DMS153 treated with DMSO at 0.1 percent for 48 hours (cell line): ENCODE measurements around the gene DZIP1L.
A peak's percentile ranks its signal among the peaks of the same experiment; 100 is the strongest.
"Not testable (repeated sequence)": the region's sequence is repeated elsewhere in the genome, so short reads cannot be mapped to it uniquely, and the experiment has no call there.

Experiments
- DNase-seq: peaks from one replicate; lab custom pipeline; 2025; ENCODE audit not compliant: unreplicated experiment; lab: John Stamatoyannopoulos, UW

DZIP1L gene

DNA sequence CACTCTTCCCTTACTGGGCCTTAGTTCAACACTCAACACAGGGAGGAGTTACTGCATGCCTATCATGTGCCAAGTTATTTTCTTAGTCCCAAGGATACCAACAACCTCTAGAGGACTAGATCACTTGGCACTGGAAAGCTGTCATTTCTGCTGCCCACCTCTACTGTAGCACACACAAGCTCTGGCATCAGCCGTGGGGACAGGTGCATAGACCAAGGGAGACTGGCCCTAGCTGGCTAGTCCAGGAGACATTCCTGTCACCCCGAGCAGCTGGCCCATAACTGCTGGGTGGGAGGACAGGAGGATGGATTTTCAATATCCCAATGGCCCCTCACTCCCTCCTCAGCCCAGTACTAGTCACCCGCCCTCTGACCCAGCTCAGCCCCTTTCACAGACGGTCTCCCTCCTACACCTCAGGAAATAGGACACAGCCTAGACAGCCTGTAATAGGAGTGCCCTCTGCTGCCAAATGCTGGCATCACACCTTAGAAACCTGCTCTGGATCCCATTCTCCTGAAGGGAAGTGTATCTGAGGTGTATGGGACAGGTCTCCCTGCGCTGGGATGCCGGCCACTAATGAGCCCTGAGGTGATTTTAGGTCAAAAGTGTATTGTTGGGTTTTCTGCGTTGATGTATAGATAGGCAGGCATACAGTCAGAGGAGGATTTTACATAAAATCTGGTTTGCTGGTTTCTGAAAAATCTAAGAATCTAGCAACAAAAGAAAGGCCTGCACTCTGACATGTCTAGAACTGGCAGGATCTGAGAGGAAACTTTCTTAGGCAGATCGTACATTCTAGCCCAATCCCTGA lies 3.4 kb upstream of the DZIP1L start:
- peak; percentile 46 for DNase-seq

DNA sequence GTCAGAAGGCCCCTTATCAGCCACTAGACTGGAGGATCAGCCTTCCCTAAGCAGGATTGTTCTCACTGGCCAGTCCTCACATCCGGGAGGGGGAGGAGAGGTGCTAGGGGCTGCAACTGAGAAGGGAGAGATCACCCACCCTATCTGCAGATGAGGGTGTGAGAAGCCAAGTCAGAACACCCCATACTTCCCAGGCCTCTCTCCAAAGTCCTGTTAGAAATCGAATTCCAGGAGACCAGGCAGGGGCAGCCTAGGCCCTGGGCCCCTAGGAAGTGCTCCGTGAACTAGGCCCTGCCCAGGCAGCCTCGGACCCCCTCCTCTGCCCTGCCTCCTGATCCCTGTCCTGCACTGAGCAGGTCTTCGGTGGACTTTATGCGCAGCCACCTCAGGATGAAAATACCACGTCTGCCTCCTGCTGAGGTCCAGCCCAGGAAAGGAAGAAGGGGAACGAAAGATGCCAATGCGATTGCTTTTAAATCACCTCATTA lies 933 bp downstream of the DZIP1L start:
- DNase-seq, result no peak

- no peak for DNase-seq
These were observed 2.1 kb downstream of the DZIP1L start for GRCh38 chr3:138113326-138113725.

- no peak for DNase-seq
These were observed 3.0 kb downstream of the DZIP1L start for GRCh38 chr3:138112362-138112761.

DNA sequence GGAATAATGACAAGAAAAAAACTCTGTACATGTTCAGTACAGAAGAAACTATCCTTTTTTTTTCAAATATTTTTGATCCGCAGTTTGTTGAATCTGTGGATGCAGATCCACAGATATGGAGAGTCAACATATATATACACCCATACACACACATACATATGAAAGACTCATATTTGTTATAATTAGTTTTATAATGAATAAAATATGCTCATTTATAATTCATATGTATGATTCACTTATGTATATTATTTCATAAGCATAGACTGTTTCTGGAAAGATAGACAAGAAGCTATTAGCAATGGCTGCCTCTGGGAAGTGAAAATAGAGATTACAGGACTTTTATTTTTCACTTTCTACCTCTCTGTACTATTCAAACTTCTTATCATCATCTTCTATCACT lies 9.8 kb downstream of the DZIP1L start:
- no peak for DNase-seq

GRCh38 chr3:138103466-138103865 lies 11.9 kb downstream of the DZIP1L start:
- DNase-seq, result no peak

DNA sequence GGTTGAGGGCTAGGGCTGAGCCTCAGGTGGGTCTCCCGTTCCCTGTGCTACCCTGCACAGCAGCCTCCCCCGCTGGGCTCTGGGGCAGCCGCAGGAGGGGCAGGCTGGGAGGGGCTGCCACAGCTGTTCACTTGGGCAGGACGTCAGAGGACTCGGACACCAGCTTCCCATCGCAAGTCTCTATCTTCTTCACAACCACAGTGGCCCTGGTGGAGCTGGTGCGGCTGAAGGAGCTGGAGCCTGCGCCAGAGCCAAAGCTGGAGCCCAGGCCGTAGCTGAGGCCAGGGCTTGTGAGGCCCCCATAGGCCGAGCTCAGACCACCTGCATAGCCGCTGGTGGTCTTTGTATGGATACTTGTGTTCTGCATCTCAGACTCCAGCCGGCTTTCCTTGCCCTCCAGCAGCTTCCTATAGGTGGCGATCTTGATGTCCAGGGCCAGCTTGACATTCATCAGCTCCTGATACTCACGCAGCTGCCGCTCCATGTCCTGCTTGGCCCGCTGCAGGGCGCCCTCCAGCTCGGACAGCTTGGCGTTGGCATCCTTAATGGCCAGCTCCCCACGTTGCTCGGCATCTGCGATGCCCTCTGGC lies 14.0 kb downstream of the DZIP1L start:
- not testable (repeated sequence) for DNase-seq

DNA sequence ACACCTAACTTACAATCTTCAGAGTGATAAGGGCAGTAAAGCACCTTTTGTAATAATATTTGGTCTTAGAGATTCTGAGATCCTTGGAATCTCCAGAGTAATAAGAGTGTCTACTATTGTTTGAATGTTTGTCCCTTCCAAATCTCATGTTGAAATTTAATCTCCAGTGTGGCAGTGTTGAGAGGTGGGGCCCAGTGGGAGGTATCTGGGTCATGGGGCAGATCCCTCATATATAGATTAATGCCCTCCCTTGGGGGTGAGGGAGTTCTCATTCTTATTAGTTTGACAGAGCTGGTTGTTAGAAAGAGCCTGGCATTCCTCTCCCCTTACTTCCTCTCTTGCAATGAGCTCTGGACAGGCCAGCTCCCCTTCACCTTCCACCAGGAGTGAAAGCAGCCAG lies 16.0 kb downstream of the DZIP1L start:
- no peak for DNase-seq

GRCh38 chr3:138097192-138098172 lies 17.9 kb downstream of the DZIP1L start:
- no peak for DNase-seq

DNA sequence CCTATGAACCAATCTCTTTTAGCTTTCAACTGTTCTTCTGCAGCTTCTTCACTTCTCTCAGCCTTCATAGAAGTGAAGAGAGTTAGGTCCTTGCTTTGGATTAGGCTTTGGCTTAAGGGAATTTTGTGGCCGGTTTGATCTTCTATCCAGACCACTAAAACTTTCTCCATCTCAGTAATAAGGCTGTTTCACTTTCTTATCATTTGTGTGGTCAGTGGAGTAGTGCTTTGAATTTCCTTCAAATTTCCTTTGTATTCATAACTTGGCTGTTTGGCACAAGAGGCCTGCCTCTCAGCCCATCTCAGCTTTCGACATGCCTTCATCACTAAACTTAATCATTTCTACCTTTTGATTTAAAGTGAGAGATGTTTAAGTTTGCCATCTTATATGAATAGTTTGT lies 21.7 kb downstream of the DZIP1L start:
- DNase-seq, result no peak

DNA sequence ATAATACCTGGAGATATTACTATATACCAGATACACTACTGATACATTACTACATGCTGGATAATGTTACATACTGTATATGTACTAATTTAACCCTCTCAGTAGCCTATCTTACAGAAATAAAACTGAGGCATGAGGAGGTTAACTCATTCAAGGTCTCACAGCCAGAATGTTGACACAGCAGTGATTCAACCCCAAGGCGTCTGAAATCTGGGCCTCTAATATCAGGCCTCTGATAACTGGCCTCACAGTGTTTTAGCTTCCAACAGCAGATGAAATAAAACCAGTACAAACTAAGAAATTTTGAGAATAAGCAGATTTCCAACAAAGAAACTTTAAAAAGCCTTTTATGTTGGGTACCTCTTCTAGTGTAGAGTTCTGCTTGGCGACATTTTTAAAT lies 23.4 kb downstream of the DZIP1L start:
- no peak for DNase-seq

DNA sequence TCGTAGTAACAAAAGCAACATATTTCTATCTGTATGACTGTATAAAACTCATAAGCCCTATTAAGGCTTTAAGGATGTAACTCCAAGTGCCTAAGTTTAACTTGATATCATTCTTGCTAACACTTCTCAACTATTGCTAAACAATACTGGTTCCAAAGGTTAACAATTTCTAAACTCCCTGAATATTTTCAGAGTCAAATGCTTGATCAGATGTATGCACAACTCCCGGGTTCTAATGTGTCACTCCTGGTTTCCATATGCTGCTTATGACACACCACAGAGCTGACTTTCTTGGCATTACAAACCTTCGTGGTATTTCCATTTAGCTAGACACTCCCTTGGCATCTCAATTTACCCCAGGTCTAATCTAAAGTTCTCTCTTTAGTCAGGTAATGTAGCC lies 26.3 kb downstream of the DZIP1L start:
- no peak for DNase-seq

DNA sequence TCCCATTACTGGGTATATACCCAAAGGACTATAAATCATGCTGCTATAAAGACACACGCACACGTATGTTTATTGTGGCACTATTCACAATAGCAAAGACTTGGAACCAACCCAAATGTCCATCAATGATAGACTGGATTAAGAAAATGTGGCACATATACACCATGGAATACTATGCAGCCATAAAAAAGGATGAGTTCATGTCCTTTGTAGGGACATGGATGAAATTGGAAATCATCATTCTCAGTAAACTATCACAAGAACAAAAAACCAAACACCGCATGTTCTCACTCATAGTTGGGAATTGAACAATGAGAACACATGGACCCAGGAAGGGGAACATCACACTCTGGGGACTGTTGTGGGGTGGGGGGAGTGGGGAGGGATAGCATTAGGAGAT lies 29.7 kb downstream of the DZIP1L start:
- not testable (repeated sequence) for DNase-seq

DNA sequence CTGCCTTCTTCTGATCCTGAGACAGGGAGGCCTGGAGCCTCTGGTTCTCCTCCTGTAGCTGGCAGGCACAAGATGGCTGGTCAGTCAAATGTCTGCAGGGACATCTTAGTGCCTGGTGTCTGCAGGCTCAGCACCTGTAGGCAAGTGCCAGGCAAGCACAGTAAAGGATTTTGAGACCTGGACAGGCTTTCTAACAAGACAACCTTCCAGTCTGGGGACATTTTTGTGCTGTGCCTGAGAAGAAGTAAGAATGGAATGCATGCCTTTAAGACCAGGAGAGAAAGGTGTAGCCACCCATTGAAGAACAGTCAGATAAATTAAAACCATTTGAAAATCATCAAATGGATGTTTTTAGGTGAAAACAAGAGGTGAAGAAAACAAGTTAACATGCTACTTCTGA lies 31.2 kb downstream of the DZIP1L start:
- DNase-seq, result no peak

DNA sequence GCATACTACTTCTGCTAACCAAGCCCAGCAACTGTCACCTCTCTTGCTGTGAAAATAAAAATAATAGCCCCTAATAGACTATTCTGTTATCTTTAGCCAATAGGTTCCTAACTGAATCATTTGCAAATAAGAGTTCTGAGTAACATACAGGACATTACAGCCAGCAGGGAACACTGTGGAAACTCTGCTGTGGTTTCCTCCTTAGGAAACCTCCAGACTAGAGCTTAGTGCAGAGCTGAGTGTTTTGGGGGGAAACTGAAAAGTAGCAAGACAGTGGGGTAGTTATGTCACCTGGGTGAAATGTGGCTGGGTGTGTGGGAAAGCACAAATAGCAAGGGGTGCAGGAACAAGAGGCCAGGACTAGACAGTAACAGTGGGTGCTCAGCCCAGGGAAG lies 32.4 kb downstream of the DZIP1L start:
- DNase-seq, result no peak

DNA sequence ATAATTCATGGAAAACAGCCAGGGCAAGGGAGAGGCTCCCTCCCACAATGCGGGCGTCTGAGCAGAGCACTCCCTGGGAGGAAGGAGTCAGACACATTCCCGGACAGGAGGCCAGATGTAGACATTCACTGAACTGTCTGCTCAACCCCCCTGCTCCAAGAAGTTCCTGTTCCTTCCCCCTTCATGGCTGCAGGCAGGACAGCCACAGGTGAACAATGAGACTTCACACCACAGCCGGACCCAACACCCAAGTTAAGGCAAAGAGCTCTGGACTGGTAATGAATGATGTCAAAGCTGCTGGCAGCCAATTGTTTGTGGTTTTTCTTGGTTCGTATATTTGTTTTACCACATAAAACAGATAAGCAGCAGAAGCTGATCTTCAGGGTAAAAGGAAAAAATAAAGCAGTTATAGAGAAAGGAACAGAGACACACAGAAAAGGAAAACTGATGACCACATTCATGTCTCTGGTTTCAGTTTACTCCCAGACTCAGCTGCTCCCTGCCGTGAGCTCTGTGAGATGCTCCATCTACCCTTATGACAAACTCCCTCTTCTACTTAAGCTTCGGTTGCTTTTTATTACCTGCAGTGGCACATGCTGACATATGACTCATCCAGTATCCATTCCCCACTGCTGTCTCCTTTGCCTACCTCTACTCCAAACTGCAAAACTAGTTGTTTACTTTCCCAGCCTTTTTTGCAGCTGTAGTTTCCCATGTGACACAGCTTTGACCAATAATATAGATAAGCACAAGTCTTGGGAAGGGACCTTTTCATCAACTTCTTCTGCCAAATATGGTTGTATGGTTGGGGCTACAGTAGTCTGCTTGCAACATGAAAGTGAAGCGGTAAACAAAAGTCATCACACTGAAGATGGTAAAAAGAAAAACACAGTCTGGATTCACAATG lies 33.1 kb downstream of the DZIP1L start:
- peak; percentile 26 for DNase-seq

DNA sequence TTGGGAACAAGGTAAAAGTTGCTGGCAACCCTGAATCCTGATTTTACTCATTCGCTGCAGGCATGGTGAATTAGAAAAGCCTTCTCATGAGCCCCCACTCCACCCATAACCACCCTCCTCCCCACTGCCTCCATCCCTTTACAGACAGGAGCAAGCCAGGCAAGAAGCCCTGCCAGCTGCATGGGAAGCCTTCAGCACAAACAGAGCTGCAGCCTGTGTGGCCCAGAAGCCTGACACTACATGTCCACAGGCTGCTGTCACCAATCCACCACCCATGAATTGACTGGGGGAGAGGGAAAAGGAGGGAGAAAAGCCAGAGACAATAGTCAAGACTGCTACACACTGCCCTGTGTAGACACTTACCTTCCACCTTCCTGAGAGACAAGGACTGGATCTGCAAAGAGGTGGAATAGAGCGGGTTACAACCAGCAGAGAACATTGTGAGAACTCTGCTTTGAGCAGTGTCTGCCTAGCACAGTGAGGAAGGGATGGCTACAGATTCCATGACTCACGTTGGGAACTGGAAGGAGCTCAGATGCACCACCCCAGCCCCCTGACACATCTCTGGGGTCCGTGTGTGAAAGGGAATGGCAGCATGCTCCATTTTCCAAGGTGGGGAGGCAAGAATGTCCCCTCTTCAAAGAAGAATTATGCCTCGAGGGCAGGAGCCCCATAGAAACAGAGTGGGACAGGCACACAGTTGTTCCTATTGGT lies 33.9 kb downstream of the DZIP1L start:
- DNase-seq, result no peak

DNA sequence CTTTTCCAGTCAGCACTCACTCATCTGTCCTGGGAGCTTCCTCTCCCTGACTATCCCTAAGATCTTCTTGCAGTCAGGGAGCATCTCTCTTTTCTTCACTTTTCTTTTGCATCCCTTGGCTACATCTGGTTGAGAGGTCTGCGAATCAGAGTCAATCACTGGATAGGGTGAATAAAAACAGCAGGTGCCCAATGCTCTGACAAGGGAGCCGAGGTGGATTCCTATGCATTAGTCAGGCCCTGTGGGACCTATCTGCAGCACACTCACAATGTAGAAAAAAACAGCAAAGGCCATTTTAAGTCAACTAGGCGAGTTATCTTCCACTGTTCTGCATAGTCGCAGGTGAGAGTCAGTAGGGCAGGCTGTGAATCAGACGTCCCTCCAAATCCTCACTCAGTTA lies 35.5 kb downstream of the DZIP1L start:
- no peak for DNase-seq

DNA sequence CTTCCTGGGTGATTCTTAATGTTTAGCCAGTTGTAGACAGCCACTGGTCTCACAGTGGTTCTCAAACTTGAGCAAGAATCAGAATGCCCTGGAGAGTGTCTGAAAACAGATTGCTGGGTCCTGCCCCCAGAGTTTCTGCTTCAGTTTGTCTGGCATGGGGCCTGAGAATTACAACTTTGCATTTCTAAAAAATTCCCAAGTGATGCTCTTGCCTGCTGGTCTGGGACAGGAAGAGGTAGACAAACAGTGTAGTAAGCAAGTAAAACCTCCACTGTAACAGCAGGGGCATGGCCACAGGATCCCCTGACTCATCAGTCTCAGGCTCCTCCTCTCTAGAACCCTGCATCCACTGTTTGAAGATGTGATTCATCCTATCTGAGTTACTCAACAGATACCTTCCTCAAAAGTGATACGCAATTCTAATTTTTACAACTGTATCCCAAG lies 36.5 kb downstream of the DZIP1L start:
- DNase-seq, result no peak

DNA sequence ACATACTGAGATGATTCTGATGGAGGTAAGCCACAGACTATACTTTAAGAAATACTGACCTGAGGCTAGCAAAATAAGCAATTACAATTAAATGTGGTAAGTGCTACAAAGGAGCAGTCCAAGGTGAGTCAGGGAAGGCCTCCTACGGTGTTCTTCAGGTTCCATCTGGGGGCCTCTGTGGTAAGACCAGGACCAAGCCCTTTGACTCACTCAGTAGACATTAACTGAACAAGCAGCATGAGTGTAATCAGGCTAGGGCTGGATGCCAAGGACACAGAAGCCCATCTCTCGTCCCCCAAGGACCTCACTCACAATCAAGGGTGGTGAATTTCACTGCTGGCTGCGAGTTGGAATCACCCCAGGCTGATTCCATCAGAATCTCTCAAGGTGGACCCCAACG lies 37.3 kb downstream of the DZIP1L start:
- no peak for DNase-seq
